ENCODE data around the gene FRAS1. TPM values are rescaled to one million over a fixed set of nuclear protein-coding genes. Genes with fewer than 3 reads are reported as not detected.

Gene FRAS1
- polyA plus RNA-seq, 2 of the 4 experiments (the other 2 are of a cell fraction): 2.3 to 5.8 TPM

GRCh38 chr4:78386679-78387078 is 329.6 kb downstream of the FRAS1 start:
- Histone ChIP-seq H3K4me2 (no peak overlapping the region), H3K4me1 (no peaks in the 10 kb centered on the region), H3K27ac (no peak overlapping the region), H3K9me3 (no peaks in the 10 kb centered on the region), H3K4me3 (no peak overlapping the region)
- FAIRE-seq: no peak
- ChIA-PET CTCF (no interaction called here), POLR2A (no interaction called here)
- TF ChIP-seq CHD2 (IDR thresholded peaks at IDR 0.05; ENCODE audit: low read length, partially characterized antibody) (no peak), ZC3H11A (IDR thresholded peaks at IDR 0.05) (no peak), HMGXB4 (CRISPR knock-in tag; IDR thresholded peaks at IDR 0.05; ENCODE audit: borderline replicate concordance) (no peak), BCL3 (IDR thresholded peaks at IDR 0.05) (no peak), ZFP36 (IDR thresholded peaks at IDR 0.05; ENCODE audit: borderline replicate concordance, partially characterized antibody) (no peak), POLR2AphosphoS2 (conservative IDR thresholded peaks at IDR 0.05; ENCODE audit: low read length) (no peak), CBX2 (IDR thresholded peaks at IDR 0.05; ENCODE audit: borderline replicate concordance, low read depth) (no peak), ATOH8 (CRISPR knock-in tag; IDR thresholded peaks at IDR 0.05; ENCODE audit: low read depth) (no peak), HOXA7 (CRISPR knock-in tag; IDR thresholded peaks at IDR 0.05) (no peak), JUNB (IDR thresholded peaks at IDR 0.05) (no peak), PHF8 (IDR thresholded peaks at IDR 0.05; ENCODE audit: borderline replicate concordance, low read depth) (no peak), MYC (IDR thresholded peaks at IDR 0.05; ENCODE audit: borderline replicate concordance, low read length) (no peak), KDM5A (IDR thresholded peaks at IDR 0.05) (no peak), EHF (CRISPR knock-in tag; IDR thresholded peaks at IDR 0.05) (no peak), RNF2 (IDR thresholded peaks at IDR 0.05; ENCODE audit: borderline replicate concordance, low read depth) (no peak), HES2 (IDR thresholded peaks at IDR 0.05) (no peak), MAZ (IDR thresholded peaks at IDR 0.05; ENCODE audit: borderline replicate concordance, low read depth, low read length) (no peak), E2F6 (IDR thresholded peaks at IDR 0.05; ENCODE audit: borderline replicate concordance, low read depth) (no peak)
- no peak for DNase-seq (ENCODE audit: low read depth in 1 of 2, low spot score in 1 of 2)
- ATAC-seq: no peak

DNA sequence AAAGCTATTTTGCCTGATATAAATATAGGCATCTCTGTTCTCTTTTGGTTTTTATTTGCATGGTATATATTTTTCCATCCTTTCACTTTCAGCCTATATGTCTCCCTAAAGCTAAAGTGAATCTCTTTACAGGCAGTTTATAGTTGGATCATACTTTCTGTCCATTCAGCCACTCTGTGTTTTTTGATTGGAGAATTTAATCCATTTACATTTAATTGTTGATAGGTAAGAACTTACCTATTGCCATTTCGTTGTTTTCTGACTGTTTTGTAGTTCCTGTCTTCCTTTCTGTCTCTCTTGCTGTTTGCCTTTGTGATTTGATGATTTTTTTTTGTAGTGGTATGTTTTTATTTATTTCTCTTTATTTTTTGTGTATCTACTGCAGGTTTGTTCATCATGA is 338.5 kb downstream of the FRAS1 start:
- ATAC-seq: no peak
- POLR2A ChIA-PET: no interaction called here
- 8% methylated on average over 1 of the region's 1 CpG for WGBS (ENCODE audit: missing lambda C conversion rate)
- H3K4me2 ChIP-seq: no peak overlapping the region
- no peak for FAIRE-seq
- H3K27ac ChIP-seq: no peak overlapping the region
- TF ChIP-seq CBX2 (IDR thresholded peaks at IDR 0.05; ENCODE audit: borderline replicate concordance, low read depth): no peak
- no peak for TF ChIP-seq NFE2L2 (conservative IDR thresholded peaks at IDR 0.05; ENCODE audit: low read length)
- no peak for TF ChIP-seq RNF2 (IDR thresholded peaks at IDR 0.05; ENCODE audit: borderline replicate concordance, low read depth)
- TF ChIP-seq NR3C1 (IDR thresholded peaks at IDR 0.05): no peak
- no peak for TF ChIP-seq FOSL2 (IDR thresholded peaks at IDR 0.05)
- no peak for TF ChIP-seq FOSL2 (CRISPR knock-in tag; IDR thresholded peaks at IDR 0.05)
- no peak overlapping the region for H3K4me3 ChIP-seq
- H3K4me1 ChIP-seq: no peaks in the 10 kb centered on the region
- DNase-seq (ENCODE audit: low read depth in 1 of 2, low spot score in 1 of 2): no peak
- CTCF ChIA-PET: no interaction called here
- H3K9me3 ChIP-seq: peaks cover 11% of the 10 kb centered on the region; the same call in 1 of the 3 replicates
